Measurements from ENCODE around the gene KRTAP4-9. TPM values are rescaled to one million over a fixed set of nuclear protein-coding genes. Genes with fewer than 3 reads are reported as not detected.
A peak's percentile ranks its signal among the peaks of the same experiment; 100 is the strongest.

Gene KRTAP4-9
- total and polyA plus RNA-seq, 4 donors, result not detected

- Histone ChIP-seq H3K9me3 (ENCODE audit: control insufficient read depth in 4 of 4, insufficient read depth in 3 of 4, low read length in 3 of 4) (no peaks in the 10 kb centered on the region), H3K4me3 (no peak within 1 kb of the TSS), H3K27ac (ENCODE audit: low read depth in 1 of 2, low read length in 1 of 2) (no peak within 1 kb of the TSS), H3K9ac (ENCODE audit: insufficient read depth in 1 of 2, low read length in 2 of 2) (no peak within 1 kb of the TSS), H3K36me3 (ENCODE audit: control insufficient read depth in 4 of 4, insufficient read depth in 4 of 4, low read length in 4 of 4) (no peaks in the 10 kb centered on the region), H3K27me3 (ENCODE audit: control insufficient read depth in 3 of 3, insufficient read depth in 3 of 3, low read length in 2 of 3) (no peaks in the 10 kb centered on the region), H3K4me1 (ENCODE audit: control insufficient read depth in 5 of 5, insufficient read depth in 5 of 5, low read length in 5 of 5) (no peaks in the 10 kb centered on the region)
- DNase-seq (no peak), ATAC-seq (ENCODE audit: insufficient read depth, low FRiP score) (no peak)
- WGBS, 2 donors, result 69 to 88% methylated on average over 2 of the region's 2 CpGs
- TF ChIP-seq, protein P1, sequence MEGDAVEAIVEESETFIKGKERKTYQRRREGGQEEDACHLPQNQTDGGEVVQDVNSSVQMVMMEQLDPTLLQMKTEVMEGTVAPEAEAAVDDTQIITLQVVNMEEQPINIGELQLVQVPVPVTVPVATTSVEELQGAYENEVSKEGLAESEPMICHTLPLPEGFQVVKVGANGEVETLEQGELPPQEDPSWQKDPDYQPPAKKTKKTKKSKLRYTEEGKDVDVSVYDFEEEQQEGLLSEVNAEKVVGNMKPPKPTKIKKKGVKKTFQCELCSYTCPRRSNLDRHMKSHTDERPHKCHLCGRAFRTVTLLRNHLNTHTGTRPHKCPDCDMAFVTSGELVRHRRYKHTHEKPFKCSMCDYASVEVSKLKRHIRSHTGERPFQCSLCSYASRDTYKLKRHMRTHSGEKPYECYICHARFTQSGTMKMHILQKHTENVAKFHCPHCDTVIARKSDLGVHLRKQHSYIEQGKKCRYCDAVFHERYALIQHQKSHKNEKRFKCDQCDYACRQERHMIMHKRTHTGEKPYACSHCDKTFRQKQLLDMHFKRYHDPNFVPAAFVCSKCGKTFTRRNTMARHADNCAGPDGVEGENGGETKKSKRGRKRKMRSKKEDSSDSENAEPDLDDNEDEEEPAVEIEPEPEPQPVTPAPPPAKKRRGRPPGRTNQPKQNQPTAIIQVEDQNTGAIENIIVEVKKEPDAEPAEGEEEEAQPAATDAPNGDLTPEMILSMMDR (IDR thresholded peaks at IDR 0.05; ENCODE audit: control extremely low read depth, extremely low read depth), result no peak
Measured at GRCh38 chr17:41149652-41149985, 44.4 kb downstream of the KRTAP4-9 start, which contains the start of gene KRTAP4-5. KRTAP4-5 (minus strand) TSS chr17:41149825; CDS start chr17:41149767, 58 bp downstream.

DNA sequence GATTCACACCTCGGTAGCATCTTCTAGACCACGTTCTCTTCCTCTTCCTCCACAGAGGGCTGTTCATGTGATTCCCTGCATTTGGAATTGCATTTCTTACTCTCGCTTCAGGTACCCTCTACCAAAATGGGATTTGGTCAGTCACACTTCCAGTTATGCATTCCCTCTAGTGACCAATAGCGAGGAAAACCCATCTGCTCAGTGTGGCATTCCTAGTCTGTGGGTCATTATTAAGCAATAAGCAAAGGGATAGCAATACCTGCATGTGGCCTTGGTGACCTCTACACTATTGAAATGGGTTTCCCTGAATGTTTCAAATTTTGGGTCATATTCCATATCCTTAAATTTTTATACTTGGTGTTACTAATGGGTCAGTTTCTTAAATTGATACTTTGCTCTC lies 44.8 kb downstream of the KRTAP4-9 start:
- Histone ChIP-seq H3K9me3 (ENCODE audit: control insufficient read depth in 4 of 4, insufficient read depth in 3 of 4, low read length in 3 of 4) (no peaks in the 10 kb centered on the region), H3K27ac (ENCODE audit: low read depth in 1 of 2, low read length in 1 of 2) (no peak overlapping the region), H3K4me1 (ENCODE audit: control insufficient read depth in 5 of 5, insufficient read depth in 5 of 5, low read length in 5 of 5) (no peaks in the 10 kb centered on the region), H3K4me3 (no peak overlapping the region), H3K27me3 (ENCODE audit: control insufficient read depth in 3 of 3, insufficient read depth in 3 of 3, low read length in 2 of 3) (no peaks in the 10 kb centered on the region), H3K36me3 (ENCODE audit: control insufficient read depth in 4 of 4, insufficient read depth in 4 of 4, low read length in 4 of 4) (no peaks in the 10 kb centered on the region), H3K9ac (ENCODE audit: insufficient read depth in 1 of 2, low read length in 2 of 2) (no peak overlapping the region)
- ATAC-seq (ENCODE audit: insufficient read depth, low FRiP score) (no peak), DNase-seq (no peak)
- 82 to 89% methylated on average over 4 of the region's 4 CpGs for WGBS, 2 donors
- TF ChIP-seq, protein P1 (IDR thresholded peaks at IDR 0.05; ENCODE audit: control extremely low read depth, extremely low read depth), result no peak

DNA sequence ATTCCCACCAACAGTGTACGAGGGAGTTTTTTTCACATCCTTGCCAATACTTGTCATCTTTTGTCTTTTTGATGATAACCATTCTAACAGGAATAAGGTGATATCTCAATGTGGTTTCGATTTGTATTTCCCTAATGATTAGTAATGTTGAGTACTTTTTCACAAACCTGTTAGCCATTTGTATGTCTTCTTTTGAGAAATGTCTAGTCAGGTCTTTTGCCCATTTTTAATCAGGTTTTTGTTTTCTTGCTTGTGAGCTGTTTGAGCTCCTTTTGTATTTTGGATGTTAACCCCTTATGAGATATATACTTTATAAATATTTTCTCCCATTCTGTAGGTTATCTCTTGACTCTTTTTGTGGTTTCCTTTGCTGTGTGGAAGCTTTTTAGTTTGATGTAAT lies 46.3 kb downstream of the KRTAP4-9 start:
- DNase-seq (no peak), ATAC-seq (ENCODE audit: insufficient read depth, low FRiP score) (no peak)
- Histone ChIP-seq H3K36me3 (ENCODE audit: control insufficient read depth in 4 of 4, insufficient read depth in 4 of 4, low read length in 4 of 4) (no peaks in the 10 kb centered on the region), H3K9me3 (ENCODE audit: control insufficient read depth in 4 of 4, insufficient read depth in 3 of 4, low read length in 3 of 4) (no peaks in the 10 kb centered on the region), H3K4me1 (ENCODE audit: control insufficient read depth in 5 of 5, insufficient read depth in 5 of 5, low read length in 5 of 5) (no peaks in the 10 kb centered on the region), H3K9ac (ENCODE audit: insufficient read depth in 1 of 2, low read length in 2 of 2) (no peak overlapping the region), H3K27me3 (ENCODE audit: control insufficient read depth in 3 of 3, insufficient read depth in 3 of 3, low read length in 2 of 3) (no peaks in the 10 kb centered on the region), H3K4me3 (no peak overlapping the region), H3K27ac (ENCODE audit: low read depth in 1 of 2, low read length in 1 of 2) (no peak overlapping the region)
- 87 to 92% methylated on average over 2 of the region's 2 CpGs for WGBS, 2 donors
- TF ChIP-seq, protein P1 (IDR thresholded peaks at IDR 0.05; ENCODE audit: control extremely low read depth, extremely low read depth), result no peak

GRCh38 chr17:41153856-41154255 lies 48.7 kb downstream of the KRTAP4-9 start:
- H3K4me3 ChIP-seq, result no peak overlapping the region
- TF ChIP-seq, protein P1 (IDR thresholded peaks at IDR 0.05; ENCODE audit: control extremely low read depth, extremely low read depth), result no peak
- no peaks in the 10 kb centered on the region for H3K27me3 ChIP-seq (ENCODE audit: control insufficient read depth in 3 of 3, insufficient read depth in 3 of 3, low read length in 2 of 3)
- no peaks in the 10 kb centered on the region for H3K4me1 ChIP-seq (ENCODE audit: control insufficient read depth in 5 of 5, insufficient read depth in 5 of 5, low read length in 5 of 5)
- ATAC-seq (ENCODE audit: insufficient read depth, low FRiP score) (no peak), DNase-seq (peak in 2 of 3 donors; percentile 3 to 9)
- no peaks in the 10 kb centered on the region for H3K36me3 ChIP-seq (ENCODE audit: control insufficient read depth in 4 of 4, insufficient read depth in 4 of 4, low read length in 4 of 4)
- H3K27ac ChIP-seq (ENCODE audit: low read depth in 1 of 2, low read length in 1 of 2), result no peak overlapping the region
- WGBS, 2 donors, result 7 to 13% methylated on average over 2 of the region's 2 CpGs
- H3K9me3 ChIP-seq (ENCODE audit: control insufficient read depth in 4 of 4, insufficient read depth in 3 of 4, low read length in 3 of 4), result no peaks in the 10 kb centered on the region
- no peak overlapping the region for H3K9ac ChIP-seq (ENCODE audit: insufficient read depth in 1 of 2, low read length in 2 of 2)
